HEK293 (cell line): ENCODE measurements around the gene MRM1.

Experiments used
- BCL11B ChIP-seq: fragments of 450-650 bp; formaldehyde crosslinking; IDR thresholded peaks from 2 replicates; pipeline ENCODE4 v1.5.1; 2016; ENCODE audit warnings: low read depth, missing biosample characterization, missing genetic modification characterization
- HOXA7 ChIP-seq: sonication (generic); formaldehyde crosslinking; IDR thresholded peaks from 2 replicates; pipeline ENCODE4 v1.8.1; 2022; ENCODE audit warnings: missing genetic modification reagents, borderline replicate concordance
- OSR2 ChIP-seq: fragments of 450-650 bp; formaldehyde crosslinking; IDR thresholded peaks from 2 replicates; pipeline ENCODE4 v1.5.1; 2016; ENCODE audit warnings: missing biosample characterization, missing genetic modification characterization
- SCRT1 ChIP-seq: fragments of 450-650 bp; formaldehyde crosslinking; IDR thresholded peaks from 2 replicates; pipeline ENCODE4 v1.5.1; 2016; ENCODE audit warnings: missing biosample characterization, missing genetic modification characterization, borderline replicate concordance
- YY1 ChIP-seq: fragments of 450-650 bp; formaldehyde crosslinking; IDR thresholded peaks from 2 replicates; pipeline ENCODE4 v1.5.1; 2018; ENCODE audit warnings: missing biosample characterization, missing genetic modification characterization
- ZNF133 ChIP-seq: fragments of 450-650 bp; formaldehyde crosslinking; IDR thresholded peaks from 2 replicates; pipeline ENCODE4 v1.5.1; 2016; ENCODE audit warnings: missing biosample characterization, missing genetic modification characterization
- ZNF23 ChIP-seq: fragments of 450-650 bp; formaldehyde crosslinking; IDR thresholded peaks from 2 replicates; pipeline ENCODE4 v1.5.1; 2016; ENCODE audit warnings: missing biosample characterization, missing genetic modification characterization, borderline replicate concordance
- ZNF341 ChIP-seq: fragments of 450-650 bp; formaldehyde crosslinking; IDR thresholded peaks from 2 replicates; pipeline ENCODE4; 2016; ENCODE audit warnings: low read depth, missing biosample characterization, missing genetic modification characterization
- ZNF404 ChIP-seq: fragments of 450-650 bp; formaldehyde crosslinking; IDR thresholded peaks from 2 replicates; pipeline ENCODE4 v1.5.1; 2017; ENCODE audit warnings: missing biosample characterization, missing genetic modification characterization
- ZNF416 ChIP-seq: fragments of 450-650 bp; formaldehyde crosslinking; IDR thresholded peaks from 2 replicates; pipeline ENCODE4 v1.5.1; 2016; ENCODE audit warnings: missing biosample characterization, missing genetic modification characterization
- TF ChIP-seq, protein P1 (sequence below): fragments of 450-650 bp; formaldehyde crosslinking; IDR thresholded peaks from 2 replicates; pipeline ENCODE4 v1.5.1; 2016; ENCODE audit warnings: missing biosample characterization, missing genetic modification characterization
- TF ChIP-seq, protein P2 (sequence below): fragments of 450-650 bp; formaldehyde crosslinking; IDR thresholded peaks from 2 replicates; pipeline ENCODE4 v1.5.1; 2017; ENCODE audit warnings: missing biosample characterization, missing genetic modification characterization

DNA sequence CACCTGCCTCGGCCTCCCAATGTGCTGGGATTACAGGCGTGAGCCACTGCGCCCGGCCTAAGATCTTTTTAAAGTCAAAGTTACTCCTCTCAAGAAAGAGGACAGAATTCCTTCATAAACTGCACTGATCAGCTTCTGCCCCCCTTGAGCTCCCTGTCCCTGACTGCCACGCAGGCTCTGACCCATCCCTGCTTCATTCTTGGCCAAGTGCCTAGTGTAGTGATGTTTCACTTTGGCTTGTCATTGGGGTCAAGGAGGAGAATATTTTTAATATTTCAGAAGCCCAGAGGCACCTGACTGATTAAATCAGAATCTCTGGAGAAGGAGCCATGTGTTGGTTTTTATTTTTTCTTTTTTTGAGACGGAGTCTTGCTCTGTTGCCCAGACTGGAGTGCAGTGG, 9.1 kb downstream of the MRM1 start:
- TF ChIP-seq YY1 (no peak), ZNF133 (no peak), OSR2 (no peak), ZNF341 (no peak), SCRT1 (tag by site-specific recombination) (no peak), ZNF23 (no peak), HOXA7 (no peak), ZNF416 (tag by site-specific recombination) (no peak), BCL11B (tag by site-specific recombination) (no peak), ZNF404 (no peak)
- TF ChIP-seq, protein P1, sequence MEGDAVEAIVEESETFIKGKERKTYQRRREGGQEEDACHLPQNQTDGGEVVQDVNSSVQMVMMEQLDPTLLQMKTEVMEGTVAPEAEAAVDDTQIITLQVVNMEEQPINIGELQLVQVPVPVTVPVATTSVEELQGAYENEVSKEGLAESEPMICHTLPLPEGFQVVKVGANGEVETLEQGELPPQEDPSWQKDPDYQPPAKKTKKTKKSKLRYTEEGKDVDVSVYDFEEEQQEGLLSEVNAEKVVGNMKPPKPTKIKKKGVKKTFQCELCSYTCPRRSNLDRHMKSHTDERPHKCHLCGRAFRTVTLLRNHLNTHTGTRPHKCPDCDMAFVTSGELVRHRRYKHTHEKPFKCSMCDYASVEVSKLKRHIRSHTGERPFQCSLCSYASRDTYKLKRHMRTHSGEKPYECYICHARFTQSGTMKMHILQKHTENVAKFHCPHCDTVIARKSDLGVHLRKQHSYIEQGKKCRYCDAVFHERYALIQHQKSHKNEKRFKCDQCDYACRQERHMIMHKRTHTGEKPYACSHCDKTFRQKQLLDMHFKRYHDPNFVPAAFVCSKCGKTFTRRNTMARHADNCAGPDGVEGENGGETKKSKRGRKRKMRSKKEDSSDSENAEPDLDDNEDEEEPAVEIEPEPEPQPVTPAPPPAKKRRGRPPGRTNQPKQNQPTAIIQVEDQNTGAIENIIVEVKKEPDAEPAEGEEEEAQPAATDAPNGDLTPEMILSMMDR = no peak
- TF ChIP-seq, protein P2, sequence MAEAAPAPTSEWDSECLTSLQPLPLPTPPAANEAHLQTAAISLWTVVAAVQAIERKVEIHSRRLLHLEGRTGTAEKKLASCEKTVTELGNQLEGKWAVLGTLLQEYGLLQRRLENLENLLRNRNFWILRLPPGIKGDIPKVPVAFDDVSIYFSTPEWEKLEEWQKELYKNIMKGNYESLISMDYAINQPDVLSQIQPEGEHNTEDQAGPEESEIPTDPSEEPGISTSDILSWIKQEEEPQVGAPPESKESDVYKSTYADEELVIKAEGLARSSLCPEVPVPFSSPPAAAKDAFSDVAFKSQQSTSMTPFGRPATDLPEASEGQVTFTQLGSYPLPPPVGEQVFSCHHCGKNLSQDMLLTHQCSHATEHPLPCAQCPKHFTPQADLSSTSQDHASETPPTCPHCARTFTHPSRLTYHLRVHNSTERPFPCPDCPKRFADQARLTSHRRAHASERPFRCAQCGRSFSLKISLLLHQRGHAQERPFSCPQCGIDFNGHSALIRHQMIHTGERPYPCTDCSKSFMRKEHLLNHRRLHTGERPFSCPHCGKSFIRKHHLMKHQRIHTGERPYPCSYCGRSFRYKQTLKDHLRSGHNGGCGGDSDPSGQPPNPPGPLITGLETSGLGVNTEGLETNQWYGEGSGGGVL (tag by site-specific recombination) = no peak
